IPS-15b (cell line): ENCODE data around the gene TXNRD3.

Experiments
- H3K27me3 ChIP-seq: one replicate; pipeline ENCODE4 v1.6.1; 2013; ENCODE audit warnings: low read length; ENCODE audit not compliant: control insufficient read depth, insufficient read depth
- H3K36me3 ChIP-seq: one replicate; pipeline ENCODE4 v1.6.1; 2013; ENCODE audit warnings: low read length; ENCODE audit not compliant: control insufficient read depth, insufficient read depth
- H3K4me1 ChIP-seq: one replicate; pipeline ENCODE4 v1.6.1; 2013; ENCODE audit warnings: mild to moderate bottlenecking, low read length; ENCODE audit not compliant: control insufficient read depth, insufficient read depth
- H3K4me3 ChIP-seq: one replicate; pipeline ENCODE4 v1.5.1; 2013; ENCODE audit warnings: low read depth, low read length
- H3K9ac ChIP-seq: one replicate; pipeline ENCODE4 v1.6.1; 2013; ENCODE audit warnings: low read depth, mild to moderate bottlenecking, low read length
- H3K9me3 ChIP-seq: one replicate; pipeline ENCODE4 v1.6.1; 2013; ENCODE audit warnings: mild to moderate bottlenecking, low read length; ENCODE audit not compliant: control insufficient read depth, insufficient read depth

The TXNRD3 gene

GRCh38 chr3:126659915-126660886, 5.3 kb upstream of the TXNRD3 start:
- peaks cover 14% of the 10 kb centered on the region for H3K27me3 ChIP-seq

GRCh38 chr3:126658584-126658983, 3.7 kb upstream of the TXNRD3 start:
- Histone ChIP-seq H3K9me3 (no peaks in the 10 kb centered on the region), H3K9ac (no peak overlapping the region), H3K4me1 (no peaks in the 10 kb centered on the region), H3K27me3 (peaks cover 25% of the 10 kb centered on the region), H3K36me3 (no peaks in the 10 kb centered on the region), H3K4me3 (no peak overlapping the region)

More at GRCh38 chr3:126659915-126660886, 5.3 kb upstream of the TXNRD3 start:
- Histone ChIP-seq H3K9ac (no peak overlapping the region), H3K4me3 (no peak overlapping the region), H3K4me1 (no peaks in the 10 kb centered on the region), H3K36me3 (no peaks in the 10 kb centered on the region), H3K9me3 (no peaks in the 10 kb centered on the region)

GRCh38 chr3:126657901-126658300, 3.0 kb upstream of the TXNRD3 start:
- H3K27me3 ChIP-seq: peaks cover 32% of the 10 kb centered on the region
- no peaks in the 10 kb centered on the region for H3K36me3 ChIP-seq
- no peaks in the 10 kb centered on the region for H3K9me3 ChIP-seq
- no peak overlapping the region for H3K9ac ChIP-seq
- no peaks in the 10 kb centered on the region for H3K4me1 ChIP-seq
- no peak overlapping the region for H3K4me3 ChIP-seq

GRCh38 chr3:126656371-126657134, 1.6 kb upstream of the TXNRD3 start:
- peaks cover 38% of the 10 kb centered on the region for H3K27me3 ChIP-seq
- H3K36me3 ChIP-seq: no peaks in the 10 kb centered on the region
- no peaks in the 10 kb centered on the region for H3K4me1 ChIP-seq
- H3K9ac ChIP-seq: no peak overlapping the region
- no peak overlapping the region for H3K4me3 ChIP-seq
- H3K9me3 ChIP-seq: no peaks in the 10 kb centered on the region

- Histone ChIP-seq H3K4me1 (no peaks in the 10 kb centered on the region), H3K36me3 (no peaks in the 10 kb centered on the region), H3K4me3 (no peak overlapping the region), H3K9me3 (no peaks in the 10 kb centered on the region), H3K9ac (no peak overlapping the region), H3K27me3 (peaks cover 38% of the 10 kb centered on the region)
These were observed 963 bp upstream of the TXNRD3 start for GRCh38 chr3:126655887-126656286.

- Histone ChIP-seq H3K36me3 (no peaks in the 10 kb centered on the region), H3K4me1 (no peaks in the 10 kb centered on the region), H3K9me3 (no peaks in the 10 kb centered on the region), H3K27me3 (peaks cover 22% of the 10 kb centered on the region), H3K9ac (no peak overlapping the region), H3K4me3 (no peak overlapping the region)
These were observed 5.3 kb downstream of the TXNRD3 start for GRCh38 chr3:126649556-126650092.

GRCh38 chr3:126646674-126647073, 8.2 kb downstream of the TXNRD3 start:
- Histone ChIP-seq H3K36me3 (no peaks in the 10 kb centered on the region), H3K9ac (no peak overlapping the region), H3K27me3 (no peaks in the 10 kb centered on the region), H3K4me3 (no peak overlapping the region), H3K4me1 (no peaks in the 10 kb centered on the region), H3K9me3 (no peaks in the 10 kb centered on the region)

GRCh38 chr3:126644615-126645014, 10.3 kb downstream of the TXNRD3 start:
- Histone ChIP-seq H3K4me1 (no peaks in the 10 kb centered on the region), H3K4me3 (no peak overlapping the region), H3K27me3 (no peaks in the 10 kb centered on the region), H3K9me3 (no peaks in the 10 kb centered on the region), H3K9ac (no peak overlapping the region), H3K36me3 (no peaks in the 10 kb centered on the region)

- no peaks in the 10 kb centered on the region for H3K36me3 ChIP-seq
- no peaks in the 10 kb centered on the region for H3K9me3 ChIP-seq
- no peak overlapping the region for H3K9ac ChIP-seq
- no peaks in the 10 kb centered on the region for H3K4me1 ChIP-seq
- H3K27me3 ChIP-seq: no peaks in the 10 kb centered on the region
- H3K4me3 ChIP-seq: no peak overlapping the region
These were observed 16.1 kb downstream of the TXNRD3 start for GRCh38 chr3:126638790-126639189.

GRCh38 chr3:126636436-126636835, 18.5 kb downstream of the TXNRD3 start:
- H3K27me3 ChIP-seq: no peaks in the 10 kb centered on the region
- H3K9ac ChIP-seq: no peak overlapping the region

GRCh38 chr3:126634803-126635202, 20.1 kb downstream of the TXNRD3 start:
- Histone ChIP-seq H3K27me3 (no peaks in the 10 kb centered on the region), H3K36me3 (no peaks in the 10 kb centered on the region)

More at GRCh38 chr3:126636436-126636835, 18.5 kb downstream of the TXNRD3 start:
- Histone ChIP-seq H3K9me3 (no peaks in the 10 kb centered on the region), H3K4me1 (no peaks in the 10 kb centered on the region), H3K4me3 (no peak overlapping the region), H3K36me3 (no peaks in the 10 kb centered on the region)

More at GRCh38 chr3:126634803-126635202, 20.1 kb downstream of the TXNRD3 start:
- H3K9ac ChIP-seq: no peak overlapping the region
- H3K4me1 ChIP-seq: no peaks in the 10 kb centered on the region
- H3K9me3 ChIP-seq: no peaks in the 10 kb centered on the region
- no peak overlapping the region for H3K4me3 ChIP-seq
